K562 (cell line): ENCODE data around the gene CCDC102B. TPM values are rescaled to one million over a fixed set of nuclear protein-coding genes. Genes with fewer than 3 reads are reported as not detected.

Source experiments
- ATAC-seq: fragments of 200-7000 bp; cut with Tn5 transposase; 3 replicates; pipeline ENCODE4 v1.9.1; 2020; ENCODE audit warnings: moderate library complexity
- BruUV-seq: library from RNA; stranded (reverse); fragments of 400-500 nt; replicated peaks from 2 replicates; lab custom pipeline; 2021; lab: Mats Ljungman, UMichigan
- CTCF ChIA-PET: fragments of 300-600 bp; formaldehyde crosslinking; extraction: SDS; loops from one replicate; lab custom pipeline; 2021; ENCODE audit warnings: low intra/inter-chr PET ratio; lab: Yijun Ruan, JAX
- POLR2A ChIA-PET: fragments of 300-600, 350-650 bp; sonication (Branson Sonifier 250); formaldehyde crosslinking; extraction: SDS; loops from one replicate; lab custom pipeline; 2021; ENCODE audit warnings: antibody characterized with exemption, inconsistent platforms; lab: Yijun Ruan, JAX
- DNase-seq, 4 experiments: peaks; one replicate each; pipeline versions ENCODE4 v3.0.0 to v3.0.0-alpha.2; 2011 to 2018; ENCODE audit warnings: low spot score in 3 of 4, mixed read lengths in 3 of 4; ENCODE audit errors: extremely low read depth in 1 of 4
- FAIRE-seq: peaks from 2 replicates; lab custom pipeline; 2011; peaks lifted over from hg19 to GRCh38; lab: Jason Lieb, UNC
- H2AFZ ChIP-seq: 2 replicates; pipeline ENCODE4 v1.6.0; 2011; ENCODE audit warnings: low read depth, low read length, control low read depth, inconsistent platforms
- H3K27ac ChIP-seq: fragments of 200-600 bp; 3 replicates; pipeline ENCODE4 v1.8.0; 2011; ENCODE audit warnings: low read depth, mild to moderate bottlenecking, control low read depth, inconsistent platforms, low read length, moderate library complexity, mixed read lengths; ENCODE audit errors: extremely low read depth
- H3K27me3 ChIP-seq, 2 experiments: fragments of 300-600 bp in 1 of 2; 2 replicates in 1 of 2; 3 replicates in 1 of 2; pipeline versions ENCODE4 v1.6.0 to v1.8.0; 2011; ENCODE audit warnings: inconsistent platforms in 2 of 2, low read length in 2 of 2, mild to moderate bottlenecking in 1 of 2, mixed read lengths in 1 of 2, moderate library complexity in 1 of 2; ENCODE audit not compliant: control insufficient read depth in 2 of 2, insufficient read depth in 2 of 2
- H3K36me3 ChIP-seq: fragments of 300-600 bp; 3 replicates; pipeline ENCODE4 v1.8.0; 2011; ENCODE audit warnings: mild to moderate bottlenecking, low read length, inconsistent platforms; ENCODE audit not compliant: control insufficient read depth, insufficient read depth
- H3K4me1 ChIP-seq, 2 experiments: fragments of 200-600 bp in 1 of 2; replicated peaks in 1 of 2; 2 replicates in 1 of 2; 3 replicates in 1 of 2; pipeline versions ENCODE4 v1.5.1 to v1.8.0; 2011; ENCODE audit warnings: inconsistent platforms in 2 of 2, low read length in 2 of 2, mild to moderate bottlenecking in 1 of 2, mixed read lengths in 1 of 2, moderate library complexity in 1 of 2; ENCODE audit not compliant: control insufficient read depth in 2 of 2, insufficient read depth in 2 of 2
- H3K4me2 ChIP-seq: 2 replicates; pipeline ENCODE4 v1.6.1; 2011; ENCODE audit warnings: low read length, control low read depth, inconsistent platforms, mixed read lengths; ENCODE audit not compliant: insufficient read depth
- H3K4me3 ChIP-seq: fragments of 200-600 bp; sonication (generic), shearing (Covaris generic); 2 replicates; pipeline ENCODE4 v1.5.1; 2016; ENCODE audit warnings: control low read depth, inconsistent platforms
- H3K79me2 ChIP-seq: fragments of 200-600 bp; 3 replicates; pipeline ENCODE4 v1.8.0; 2011; ENCODE audit warnings: low read length, inconsistent platforms; ENCODE audit not compliant: control insufficient read depth, insufficient read depth
- H3K9ac ChIP-seq, 2 experiments: 2 replicates each; pipeline versions ENCODE4 v1.6.0 to v1.6.1; 2011; ENCODE audit warnings: low read depth in 2 of 2, low read length in 2 of 2, control low read depth in 1 of 2, inconsistent platforms in 1 of 2, mild to moderate bottlenecking in 1 of 2, mixed read lengths in 1 of 2; ENCODE audit not compliant: insufficient read depth in 1 of 2
- H3K9me1 ChIP-seq: one replicate; pipeline ENCODE4 v1.6.0; 2011; ENCODE audit warnings: inconsistent platforms, mild to moderate bottlenecking, low read length, moderate library complexity; ENCODE audit not compliant: control insufficient read depth, insufficient read depth
- H3K9me3 ChIP-seq: replicated peaks from 2 replicates; pipeline ENCODE4 v1.5.1; 2011; ENCODE audit warnings: low read depth, low read length, inconsistent platforms; ENCODE audit not compliant: control insufficient read depth, insufficient read depth
- H4K20me1 ChIP-seq: replicated peaks from 2 replicates; pipeline ENCODE4 v1.6.1; 2011; ENCODE audit warnings: low read length, inconsistent platforms, mixed read lengths; ENCODE audit not compliant: control insufficient read depth, insufficient read depth
- CBX8 ChIP-seq: fragments of 200-600 bp; sonication (generic); IDR thresholded peaks from 2 replicates; pipeline ENCODE4 v1.6.1; 2012; ENCODE audit warnings: borderline replicate concordance, mixed run types, low read depth, mild to moderate bottlenecking, moderate library complexity, mixed read lengths, low read length, control low read depth, inconsistent platforms; ENCODE audit not compliant: poor library complexity, severe bottlenecking; ENCODE audit errors: extremely low read depth
- CLOCK ChIP-seq: fragments of 250-450 bp; sonication (Bioruptor Pico); IDR thresholded peaks from 2 replicates; pipeline ENCODE4 v1.4.0; 2020; ENCODE audit warnings: mild to moderate bottlenecking, moderate library complexity, borderline replicate concordance
- GABPB2 ChIP-seq: fragments of 250-450 bp; sonication (Bioruptor Pico); conservative IDR thresholded peaks from 2 replicates; pipeline ENCODE4 v1.5.1; 2021; ENCODE audit warnings: mild to moderate bottlenecking
- MAFK ChIP-seq: IDR thresholded peaks from 2 replicates; pipeline ENCODE4 v1.6.1; 2011; ENCODE audit warnings: low read length, improper control_type of control experiment
- MCM2 ChIP-seq: fragments of 450-650 bp; IDR thresholded peaks from 2 replicates; pipeline ENCODE4 v1.6.1; 2017; ENCODE audit warnings: low read depth, mild to moderate bottlenecking
- MXI1 ChIP-seq: IDR thresholded peaks from 2 replicates; pipeline ENCODE4 v1.6.1; 2011; ENCODE audit warnings: low read depth, mild to moderate bottlenecking, improper control_type of control experiment, low read length
- MYC ChIP-seq, 2 experiments: fragments of 250-450 bp in 1 of 2; sonication (Bioruptor Pico) in 1 of 2; IDR thresholded peaks; 2 replicates each; pipeline versions ENCODE4 v1.5.1 to v1.6.1; 2012 to 2021; ENCODE audit warnings: low read depth in 2 of 2, borderline replicate concordance in 1 of 2, improper control_type of control experiment in 1 of 2, low read length in 1 of 2, mild to moderate bottlenecking in 1 of 2, moderate library complexity in 1 of 2
- PATZ1 ChIP-seq: fragments of 250-450 bp; sonication (Bioruptor Pico); IDR thresholded peaks from 2 replicates; pipeline ENCODE4 v1.5.0; 2020; ENCODE audit warnings: mild to moderate bottlenecking, borderline replicate concordance
- PPARD ChIP-seq: fragments of 250-450 bp; sonication (Bioruptor Pico); IDR thresholded peaks from 2 replicates; pipeline ENCODE4 v1.8.0; 2022; ENCODE audit warnings: inconsistent platforms, mild to moderate bottlenecking, moderate library complexity
- SMAD3 ChIP-seq: fragments of 450-650 bp; formaldehyde crosslinking; conservative IDR thresholded peaks from 2 replicates; pipeline ENCODE4 v1.4.0; 2020; ENCODE audit warnings: mild to moderate bottlenecking
- SMARCB1 ChIP-seq: IDR thresholded peaks from 2 replicates; pipeline ENCODE4 v1.6.1; 2011; ENCODE audit warnings: improper control_type of control experiment, low read depth; ENCODE audit not compliant: insufficient read length
- ZNF444 ChIP-seq: fragments of 250-450 bp; sonication (Bioruptor Pico); IDR thresholded peaks from 2 replicates; pipeline ENCODE4 v1.4.0; 2020; ENCODE audit warnings: mild to moderate bottlenecking, moderate library complexity
- WGBS: fragments of 100-300 bp; shearing (Covaris generic); methylation state at CpG from one replicate; pipeline ENCODE4 v1.1.6; 2016; ENCODE audit warnings: low coverage, mixed read lengths; ENCODE audit not compliant: insufficient coverage; ENCODE audit errors: missing lambda C conversion rate; 5-methylcytosine and 5-hydroxymethylcytosine counted together
- in situ Hi-C: fragments of 300-500 bp; cut with MboI; formaldehyde crosslinking; loops from 4 replicates; pipeline ENCODE4 v1.15.0; 2018; ENCODE audit warnings: inconsistent platforms, mixed read lengths
- intact Hi-C: fragments of 100-400 bp; cut with micrococcal nuclease; formaldehyde crosslinking; loops from 2 replicates; pipeline ENCODE4 v1.14.2; 2022
- polyA plus RNA-seq, 8 experiments: library from polyadenylated mRNA; depleted of rRNA in 4 of 8; stranded (reverse) in 5 of 8; unstranded in 3 of 8; fragments of >200 nt; fragmentation: Nextera tagmentation in 2 of 8; fragmentation: Illumina TruSeq in 1 of 8; extraction: Ambion mirVana in 2 of 8; extraction: Trizol in 1 of 8; gene quantifications; 2 replicates each; pipeline versions ENCODE4 v1.2.1 to v1.2.3, GENCODE V29; 2011 to 2014; ENCODE audit warnings: inconsistent platforms in 1 of 8, missing spikeins in 1 of 8
- total RNA-seq, 7 experiments: library from RNA; depleted of rRNA in 6 of 7; stranded (reverse); fragments of >200 nt in 6 of 7; fragmentation: Illumina TruSeq in 2 of 7; extraction: Trizol in 2 of 7; gene quantifications; 2 replicates each; pipeline versions ENCODE4 v1.2.1 to v1.2.3, GENCODE V29; 2011 to 2021; ENCODE audit warnings: low replicate concordance in 1 of 7
- TF ChIP-seq, protein P1 (sequence below): sonication (generic); formaldehyde crosslinking; IDR thresholded peaks from 2 replicates; pipeline ENCODE4 v1.8.1; 2023; ENCODE audit warnings: mild to moderate bottlenecking, missing genetic modification reagents
- TF ChIP-seq, protein P2 (sequence below): fragments of 250-450 bp; sonication (Bioruptor Pico); IDR thresholded peaks from 2 replicates; pipeline ENCODE4 v1.5.0; 2021

The CCDC102B gene
- total and polyA plus RNA-seq, 9 of the 15 experiments (the other 6 are each of a cell fraction or from before 2014, with no cell fraction given) = 0.18 to 1.5 (median 0.73) TPM

DNA sequence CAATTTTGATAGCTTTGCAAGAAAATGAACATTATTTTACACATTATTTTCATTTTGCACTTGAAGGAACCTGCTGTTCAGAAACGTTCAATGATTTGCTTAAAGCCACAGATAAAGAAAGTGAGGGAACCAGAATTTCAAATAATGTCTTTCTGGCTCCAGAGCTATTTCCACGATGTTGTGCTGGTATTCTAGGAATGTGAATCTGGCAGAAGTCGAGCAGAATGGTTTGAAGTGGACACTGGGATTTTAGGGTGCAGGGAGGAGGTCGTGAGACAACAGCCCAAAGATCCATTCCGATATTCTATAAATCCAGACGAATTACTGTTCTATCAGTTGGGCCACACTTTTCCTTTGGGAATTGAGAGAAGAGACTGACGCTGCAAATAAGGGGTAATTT is 2.2 kb downstream of the CCDC102B start:
- no peak overlapping the region for H3K9ac ChIP-seq
- no peaks in the 10 kb centered on the region for H3K36me3 ChIP-seq
- H3K4me1 ChIP-seq = no peaks in the 10 kb centered on the region
- H3K79me2 ChIP-seq = no peaks in the 10 kb centered on the region
- no TSS peak for BruUV-seq
- 4% methylated on average over 6 of the region's 7 CpGs for WGBS
- H2AFZ ChIP-seq = no peak overlapping the region
- in situ Hi-C loops = no loop called here
- POLR2A ChIA-PET = no interaction called here
- intact Hi-C loops = no loop called here
- no peaks in the 10 kb centered on the region for H3K27me3 ChIP-seq
- H3K27ac ChIP-seq = no peak overlapping the region
- no peaks in the 10 kb centered on the region for H3K9me3 ChIP-seq
- TF ChIP-seq MYC (IDR thresholded peaks at IDR 0.05; ENCODE audit: low read depth, low read length) = no peak
- no peak for TF ChIP-seq MYC (CRISPR knock-in tag; IDR thresholded peaks at IDR 0.05; ENCODE audit: borderline replicate concordance, low read depth)
- TF ChIP-seq PATZ1 (CRISPR knock-in tag) = no peak
- TF ChIP-seq, protein P1, sequence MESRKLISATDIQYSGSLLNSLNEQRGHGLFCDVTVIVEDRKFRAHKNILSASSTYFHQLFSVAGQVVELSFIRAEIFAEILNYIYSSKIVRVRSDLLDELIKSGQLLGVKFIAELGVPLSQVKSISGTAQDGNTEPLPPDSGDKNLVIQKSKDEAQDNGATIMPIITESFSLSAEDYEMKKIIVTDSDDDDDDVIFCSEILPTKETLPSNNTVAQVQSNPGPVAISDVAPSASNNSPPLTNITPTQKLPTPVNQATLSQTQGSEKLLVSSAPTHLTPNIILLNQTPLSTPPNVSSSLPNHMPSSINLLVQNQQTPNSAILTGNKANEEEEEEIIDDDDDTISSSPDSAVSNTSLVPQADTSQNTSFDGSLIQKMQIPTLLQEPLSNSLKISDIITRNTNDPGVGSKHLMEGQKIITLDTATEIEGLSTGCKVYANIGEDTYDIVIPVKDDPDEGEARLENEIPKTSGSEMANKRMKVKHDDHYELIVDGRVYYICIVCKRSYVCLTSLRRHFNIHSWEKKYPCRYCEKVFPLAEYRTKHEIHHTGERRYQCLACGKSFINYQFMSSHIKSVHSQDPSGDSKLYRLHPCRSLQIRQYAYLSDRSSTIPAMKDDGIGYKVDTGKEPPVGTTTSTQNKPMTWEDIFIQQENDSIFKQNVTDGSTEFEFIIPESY (CRISPR knock-in tag) = no peak
- TF ChIP-seq, protein P2, sequence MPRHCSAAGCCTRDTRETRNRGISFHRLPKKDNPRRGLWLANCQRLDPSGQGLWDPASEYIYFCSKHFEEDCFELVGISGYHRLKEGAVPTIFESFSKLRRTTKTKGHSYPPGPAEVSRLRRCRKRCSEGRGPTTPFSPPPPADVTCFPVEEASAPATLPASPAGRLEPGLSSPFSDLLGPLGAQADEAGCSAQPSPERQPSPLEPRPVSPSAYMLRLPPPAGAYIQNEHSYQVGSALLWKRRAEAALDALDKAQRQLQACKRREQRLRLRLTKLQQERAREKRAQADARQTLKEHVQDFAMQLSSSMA (CRISPR knock-in tag) = no peak
- no peak for TF ChIP-seq SMAD3 (CRISPR knock-in tag)
- TF ChIP-seq CLOCK (CRISPR knock-in tag) = no peak
- no peak for TF ChIP-seq PPARD (CRISPR knock-in tag)
- no peak for TF ChIP-seq GABPB2 (CRISPR knock-in tag)
- TF ChIP-seq SMARCB1 = no peak
- TF ChIP-seq MAFK = no peak
- no peak for TF ChIP-seq ZNF444 (CRISPR knock-in tag)
- TF ChIP-seq MXI1 = no peak
- no peak for TF ChIP-seq MCM2
- TF ChIP-seq CBX8 = no peak
- TF ChIP-seq, all 486 proteins: peak for 0
- Histone ChIP-seq H3K4me2 (no peak overlapping the region), H4K20me1 (no peaks in the 10 kb centered on the region), H3K9me1 (no peaks in the 10 kb centered on the region), H3K4me3 (no peak overlapping the region)
- CTCF ChIA-PET = no interaction called here
- ATAC-seq = no peak
- no peak for DNase-seq
- FAIRE-seq = no peak
